H1 (cell line): Measurements from ENCODE around the gene NRXN2. TPM values are rescaled to one million over a fixed set of nuclear protein-coding genes. Genes with fewer than 3 reads are reported as not detected.

Experiments used
- CTCF ChIA-PET: fragments of 300-600 bp; sonication (Branson Sonifier 250); formaldehyde crosslinking; loops from one replicate; lab custom pipeline; 2021; ENCODE audit not compliant: partially characterized antibody; lab: Charles Lee
- POLR2A ChIA-PET: fragments of 300-600 bp; sonication (Branson Sonifier 250); formaldehyde crosslinking; loops from one replicate; lab custom pipeline; 2021; ENCODE audit warnings: inconsistent platforms; ENCODE audit not compliant: partially characterized antibody; lab: Charles Lee
- DNase-seq, 2 experiments: peaks; one replicate each; pipeline versions ENCODE4 v3.0.0 to v3.0.0-alpha.2; 2010 to 2022; ENCODE audit warnings: low spot score in 2 of 2, low read depth in 1 of 2, mixed read lengths in 1 of 2
- FAIRE-seq: peaks from 2 replicates; lab custom pipeline; 2011; peaks lifted over from hg19 to GRCh38; lab: Jason Lieb, UNC
- H2AFZ ChIP-seq: 2 replicates; pipeline ENCODE4 v1.8.1; 2012; ENCODE audit warnings: low read length, inconsistent platforms
- H2AK5ac ChIP-seq: 2 replicates; pipeline ENCODE4 v1.6.1; 2013; ENCODE audit warnings: low read depth, low read length
- H2BK120ac ChIP-seq: replicated peaks from 2 replicates; pipeline ENCODE3; 2013; ENCODE audit warnings: low read depth, low read length, inconsistent platforms
- H2BK12ac ChIP-seq: 2 replicates; pipeline ENCODE4 v1.6.1; 2013; ENCODE audit warnings: low read depth, low read length
- H2BK15ac ChIP-seq: 2 replicates; pipeline ENCODE4 v1.6.1; 2013; ENCODE audit warnings: low read length
- H2BK20ac ChIP-seq: 2 replicates; pipeline ENCODE4 v1.6.1; 2013; ENCODE audit warnings: low read length
- H2BK5ac ChIP-seq: 2 replicates; pipeline ENCODE4 v1.6.1; 2013; ENCODE audit warnings: low read depth, low read length
- H3K14ac ChIP-seq: 2 replicates; pipeline ENCODE4 v1.6.1; 2013; ENCODE audit warnings: inconsistent platforms; ENCODE audit not compliant: insufficient read length
- H3K18ac ChIP-seq: 2 replicates; pipeline ENCODE4 v1.6.1; 2013; ENCODE audit warnings: low read length; ENCODE audit errors: extremely low read depth
- H3K23ac ChIP-seq: 2 replicates; pipeline ENCODE4 v1.6.1; 2013; ENCODE audit warnings: inconsistent platforms; ENCODE audit not compliant: insufficient read length
- H3K23me2 ChIP-seq: 2 replicates; pipeline ENCODE4 v1.6.1; 2013; ENCODE audit warnings: low read depth, low read length
- H3K27ac ChIP-seq: 2 replicates; pipeline ENCODE4 v1.6.1; 2011; ENCODE audit warnings: low read depth, low read length, inconsistent platforms
- H3K27me3 ChIP-seq, 4 experiments: replicated peaks in 1 of 4; 1 replicate in 1 of 4; 2 replicates in 3 of 4; pipeline versions ENCODE4 v1.6.1 to v1.8.1; 2011 to 2013; ENCODE audit warnings: low read length in 3 of 4, mild to moderate bottlenecking in 3 of 4, inconsistent platforms in 2 of 4, mixed read lengths in 2 of 4, moderate library complexity in 1 of 4; ENCODE audit not compliant: control insufficient read depth in 3 of 4, insufficient read depth in 3 of 4; ENCODE audit errors: extremely low read depth in 1 of 4
- H3K36me3 ChIP-seq, 4 experiments: 2 replicates each; pipeline versions ENCODE4 v1.6.1 to v1.8.1; 2011 to 2013; ENCODE audit warnings: mild to moderate bottlenecking in 4 of 4, low read length in 3 of 4, moderate library complexity in 2 of 4, control low read depth in 1 of 4, inconsistent platforms in 1 of 4; ENCODE audit not compliant: insufficient read depth in 4 of 4, control insufficient read depth in 2 of 4
- H3K4ac ChIP-seq: replicated peaks from 2 replicates; pipeline ENCODE3; 2013; ENCODE audit warnings: low read length, low read depth, mixed read lengths, inconsistent platforms; ENCODE audit not compliant: insufficient read length
- H3K4me1 ChIP-seq, 4 experiments: replicated peaks in 1 of 4; 1 replicate in 1 of 4; 2 replicates in 3 of 4; pipeline versions ENCODE4 v1.6.1 to v1.8.1; 2011 to 2013; ENCODE audit warnings: low read length in 3 of 4, inconsistent platforms in 2 of 4, mixed read lengths in 1 of 4; ENCODE audit not compliant: insufficient read depth in 4 of 4, control insufficient read depth in 3 of 4
- H3K4me2 ChIP-seq, 2 experiments: 2 replicates each; pipeline versions ENCODE4 v1.6.1 to v1.8.1; 2011 to 2013; ENCODE audit warnings: low read depth in 2 of 2, low read length in 2 of 2, control low read depth in 1 of 2, inconsistent platforms in 1 of 2, mild to moderate bottlenecking in 1 of 2; ENCODE audit not compliant: insufficient read depth in 1 of 2
- H3K4me3 ChIP-seq, 4 experiments: fragments of 200-600, 300-600 bp in 1 of 4; sonication (generic), shearing (Covaris generic), sonication (Bioruptor Twin) in 1 of 4; 2 replicates each; pipeline versions ENCODE4 v1.5.1 to v1.8.1; 2011 to 2016; ENCODE audit warnings: low read length in 4 of 4, low read depth in 3 of 4, control low read depth in 2 of 4, inconsistent platforms in 2 of 4, mild to moderate bottlenecking in 2 of 4, mixed read lengths in 1 of 4, moderate library complexity in 1 of 4; ENCODE audit not compliant: insufficient read depth in 2 of 4; ENCODE audit errors: extremely low read depth in 1 of 4
- H3K56ac ChIP-seq: replicated peaks from 2 replicates; pipeline ENCODE3; 2013; ENCODE audit warnings: low read depth, mild to moderate bottlenecking, mixed read lengths, low read length, inconsistent platforms; ENCODE audit not compliant: insufficient read length
- H3K79me1 ChIP-seq: 2 replicates; pipeline ENCODE4 v1.6.1; 2013; ENCODE audit warnings: low read depth, low read length, control low read depth
- H3K79me2 ChIP-seq, 2 experiments: 2 replicates each; pipeline versions ENCODE4 v1.6.1 to v1.8.1; 2012 to 2013; ENCODE audit warnings: low read length in 2 of 2, mild to moderate bottlenecking in 2 of 2, inconsistent platforms in 1 of 2; ENCODE audit not compliant: insufficient read depth in 2 of 2, control insufficient read depth in 1 of 2
- H3K9ac ChIP-seq, 4 experiments: replicated peaks in 1 of 4; 1 replicate in 1 of 4; 2 replicates in 3 of 4; pipeline versions ENCODE4 v1.6.1 to v1.8.1; 2011 to 2013; ENCODE audit warnings: low read depth in 3 of 4, low read length in 3 of 4, control low read depth in 2 of 4, mild to moderate bottlenecking in 2 of 4, moderate library complexity in 2 of 4, inconsistent platforms in 1 of 4; ENCODE audit errors: extremely low read depth in 1 of 4
- H3K9me3 ChIP-seq, 2 experiments: 2 replicates each; pipeline versions ENCODE4 v1.6.1 to v1.8.1; 2012 to 2013; ENCODE audit warnings: mild to moderate bottlenecking in 2 of 2, moderate library complexity in 2 of 2, control low read depth in 1 of 2, inconsistent platforms in 1 of 2, low read depth in 1 of 2, low read length in 1 of 2, mixed read lengths in 1 of 2; ENCODE audit not compliant: insufficient read depth in 2 of 2
- H4K20me1 ChIP-seq, 2 experiments: replicated peaks in 1 of 2; 2 replicates each; pipeline versions ENCODE3 to v1.8.1; 2011 to 2013; ENCODE audit warnings: inconsistent platforms in 2 of 2, low read length in 2 of 2, mild to moderate bottlenecking in 1 of 2; ENCODE audit not compliant: insufficient read depth in 2 of 2, control insufficient read depth in 1 of 2
- H4K5ac ChIP-seq: 2 replicates; pipeline ENCODE4 v1.6.1; 2013; ENCODE audit warnings: low read length, low read depth, mixed read lengths, inconsistent platforms; ENCODE audit not compliant: insufficient read length
- H4K8ac ChIP-seq: 2 replicates; pipeline ENCODE4 v1.8.0; 2013; ENCODE audit warnings: mild to moderate bottlenecking, moderate library complexity, low read length, inconsistent platforms; ENCODE audit not compliant: insufficient read depth; ENCODE audit errors: extremely low read depth
- H4K91ac ChIP-seq: replicated peaks from 2 replicates; pipeline ENCODE3; 2013; ENCODE audit warnings: low read length, mixed read lengths, inconsistent platforms; ENCODE audit not compliant: insufficient read length
- HDAC2 ChIP-seq, 2 experiments: fragments of 300-600 bp in 1 of 2; sonication (generic) in 1 of 2; IDR thresholded peaks; 2 replicates each; pipeline ENCODE4 v1.6.1; 2011 to 2012; ENCODE audit warnings: low read depth in 2 of 2, low read length in 2 of 2, mild to moderate bottlenecking in 2 of 2, moderate library complexity in 2 of 2, borderline replicate concordance in 1 of 2, inconsistent platforms in 1 of 2
- JUN ChIP-seq: IDR thresholded peaks from 2 replicates; pipeline ENCODE4 v1.6.1; 2011; ENCODE audit warnings: low read depth, mild to moderate bottlenecking, improper control_type of control experiment, low read length
- WGBS, 2 experiments: shearing (Covaris generic) in 1 of 2; methylation state at CpG; one replicate each; pipeline versions ENCODE4 v1.1.6 to v1.1.7; 2013 to 2015; ENCODE audit warnings: low lambda C conversion rate in 2 of 2, mixed read lengths in 2 of 2, inconsistent platforms in 1 of 2, low coverage in 1 of 2, missing lambda C conversion rate in 1 of 2; ENCODE audit not compliant: insufficient replicate concordance in 2 of 2, insufficient coverage in 1 of 2, insufficient read length in 1 of 2; ENCODE audit errors: extremely low coverage in 1 of 2, missing lambda C conversion rate in 1 of 2; 5-methylcytosine and 5-hydroxymethylcytosine counted together
- polyA plus RNA-seq, 7 experiments: library from polyadenylated mRNA; depleted of rRNA in 3 of 7; stranded (reverse) in 5 of 7; unstranded in 2 of 7; fragments of >200 nt in 5 of 7; fragments of 200-250 nt in 2 of 7; gene quantifications; 1 replicate in 5 of 7; 2 replicates in 1 of 7; 4 replicates in 1 of 7; pipeline versions ENCODE4 v1.2.1 to v1.2.3, GENCODE V29; 2011 to 2013; ENCODE audit warnings: missing spikeins in 2 of 7, mixed read lengths in 2 of 7
- total RNA-seq: library from RNA; stranded (reverse); fragmentation: NEBNext Ultra II Directional; extraction: Animal tissue kit (Norgen Biotek cat#: 25700); gene quantifications from 2 replicates; pipeline ENCODE4 v1.2.1, GENCODE V29; 2021

Gene NRXN2
- total and polyA plus RNA-seq, 2 of the 8 experiments (the other 6 are each of a cell fraction or from before 2014, with no cell fraction given) = 1.3 to 11.5 TPM

- H3K79me1 ChIP-seq = no peaks in the 10 kb centered on the region
- H3K9ac ChIP-seq = no peak overlapping the region
- no peak overlapping the region for H3K4me2 ChIP-seq
- no peak overlapping the region for H4K5ac ChIP-seq
- no peak overlapping the region for H3K4ac ChIP-seq
- no peak overlapping the region for H3K56ac ChIP-seq
- H4K20me1 ChIP-seq = no peaks in the 10 kb centered on the region
- CTCF ChIA-PET = interaction anchor here (0.6 to 3.7 kb wide), 5 partner anchors 9 to 265 kb away, joined by 3 to 57 read pairs (median 3); no protein-coding TSS in a partner anchor
- no peaks in the 10 kb centered on the region for H3K23me2 ChIP-seq
- peaks cover 0 to 7% (median 0%) of the 10 kb centered on the region in 4 experiments; a peak in 2 of 7 replicates for H3K4me1 ChIP-seq
- no peak overlapping the region for H3K23ac ChIP-seq
- H2BK5ac ChIP-seq = no peak overlapping the region
- no peak overlapping the region for H4K91ac ChIP-seq
- no peaks in the 10 kb centered on the region for H3K9me3 ChIP-seq
- no peak overlapping the region for H2AK5ac ChIP-seq
- no peak overlapping the region for H3K18ac ChIP-seq
- H3K79me2 ChIP-seq = no peaks in the 10 kb centered on the region
- DNase-seq = no peak
- TF ChIP-seq JUN = no peak
- TF ChIP-seq HDAC2 (IDR thresholded peaks at IDR 0.05; ENCODE audit: borderline replicate concordance in 1 of 2, low read depth in 2 of 2, low read length in 2 of 2) = no peak
- no peak overlapping the region for H2BK20ac ChIP-seq
- H4K8ac ChIP-seq = no peak overlapping the region
- no peak overlapping the region for H2BK15ac ChIP-seq
- WGBS, 2 experiments = 87% methylated on average over 7 of the region's 7 CpGs; no CpG with 5 or more reads in 1 of the 2 experiments
- H3K27me3 ChIP-seq = no peaks in the 10 kb centered on the region
- no peak overlapping the region for H3K14ac ChIP-seq
- no peak overlapping the region for H3K4me3 ChIP-seq
- no peaks in the 10 kb centered on the region for H3K36me3 ChIP-seq
- no peak overlapping the region for H2BK120ac ChIP-seq
- POLR2A ChIA-PET = interaction anchor here (0.7 kb wide), 1 partner anchor 51 kb away, joined by 3 read pairs; no protein-coding TSS in a partner anchor
- no peak for FAIRE-seq
- H2BK12ac ChIP-seq = no peak overlapping the region
- no peak overlapping the region for H3K27ac ChIP-seq
- no peak overlapping the region for H2AFZ ChIP-seq
Measured at GRCh38 chr11:64661614-64662013, 61.4 kb downstream of the NRXN2 start.
